ENCODE measurements around the gene PCDHGC4. TPM values are rescaled to one million over a fixed set of nuclear protein-coding genes. Genes with fewer than 3 reads are reported as not detected.

Gene PCDHGC4
- total and polyA plus RNA-seq, 5 donors = 1.3 to 2.3 (median 1.8) TPM

Other genes with a start within 250 kb of the PCDHGC4 start
- gene PCDHB15, start 239.6 kb upstream of the PCDHGC4 start, total RNA-seq = 1 to 10 TPM; 2.9 to 6.7 (median 5.3) TPM
- 2.5 TPM for gene PCDHB15, start 239.6 kb upstream of the PCDHGC4 start, polyA plus RNA-seq
- gene SLC25A2, start 181.0 kb upstream of the PCDHGC4 start, total RNA-seq = under 1 TPM in 2 of 4 donors, not detected in 2; 0.17 to 0.37 TPM
- 0.14 TPM for gene SLC25A2, start 181.0 kb upstream of the PCDHGC4 start, polyA plus RNA-seq
- gene TAF7, start 164.2 kb upstream of the PCDHGC4 start, total RNA-seq = 100 to 1,000 TPM in 1 of 4 donors, 10 to 100 TPM in 3; 86.7 to 109 (median 95.1) TPM
- 94.6 TPM for gene TAF7, start 164.2 kb upstream of the PCDHGC4 start, polyA plus RNA-seq
- 1 to 10 TPM; 1.7 to 2.8 (median 1.8) TPM for gene PCDHGA1, start 154.5 kb upstream of the PCDHGC4 start, total RNA-seq
- gene PCDHGA1, start 154.5 kb upstream of the PCDHGC4 start, polyA plus RNA-seq = 0.70 TPM
- 1 to 10 TPM; 6.4 to 9.4 (median 7.1) TPM for gene PCDHGA2, start 146.3 kb upstream of the PCDHGC4 start, total RNA-seq
- gene PCDHGA2, start 146.3 kb upstream of the PCDHGC4 start, polyA plus RNA-seq = 2.2 TPM
- gene PCDHGA3, start 141.2 kb upstream of the PCDHGC4 start, total RNA-seq = 1 to 10 TPM; 4.9 to 7.7 (median 5.6) TPM
- 2.1 TPM for gene PCDHGA3, start 141.2 kb upstream of the PCDHGC4 start, polyA plus RNA-seq
- gene PCDHGB1, start 134.9 kb upstream of the PCDHGC4 start, total RNA-seq = 1 to 10 TPM; 2.7 to 4.4 (median 3.8) TPM
- gene PCDHGB1, start 134.9 kb upstream of the PCDHGC4 start, polyA plus RNA-seq = 1.3 TPM
- 1 to 10 TPM; 4.4 to 5.8 (median 5.7) TPM for gene PCDHGA4, start 130.0 kb upstream of the PCDHGC4 start, total RNA-seq
- gene PCDHGA4, start 130.0 kb upstream of the PCDHGC4 start, polyA plus RNA-seq = 1.7 TPM
- 1 to 10 TPM; 3.5 to 6.5 (median 5.0) TPM for gene PCDHGB2, start 125.0 kb upstream of the PCDHGC4 start, total RNA-seq
- 1.9 TPM for gene PCDHGB2, start 125.0 kb upstream of the PCDHGC4 start, polyA plus RNA-seq
- gene PCDHGA5, start 120.9 kb upstream of the PCDHGC4 start, total RNA-seq = 1 to 10 TPM; 3.4 to 4.7 (median 4.2) TPM
- gene PCDHGA5, start 120.9 kb upstream of the PCDHGC4 start, polyA plus RNA-seq = 2.0 TPM
- gene PCDHGB3, start 114.8 kb upstream of the PCDHGC4 start, total RNA-seq = 1 to 10 TPM; 4.8 to 5.5 (median 5.1) TPM
- gene PCDHGB3, start 114.8 kb upstream of the PCDHGC4 start, polyA plus RNA-seq = 1.7 TPM
- 1 to 10 TPM; 3.7 to 5.3 (median 4.9) TPM for gene PCDHGA6, start 111.1 kb upstream of the PCDHGC4 start, total RNA-seq
- 2.2 TPM for gene PCDHGA6, start 111.1 kb upstream of the PCDHGC4 start, polyA plus RNA-seq
- 1 to 10 TPM; 3.9 to 5.2 (median 4.5) TPM for gene PCDHGA7, start 102.3 kb upstream of the PCDHGC4 start, total RNA-seq
- 1.8 TPM for gene PCDHGA7, start 102.3 kb upstream of the PCDHGC4 start, polyA plus RNA-seq
- 1 to 10 TPM; 4.8 to 5.5 (median 5.3) TPM for gene PCDHGB4, start 97.3 kb upstream of the PCDHGC4 start, total RNA-seq
- gene PCDHGB4, start 97.3 kb upstream of the PCDHGC4 start, polyA plus RNA-seq = 2.0 TPM
- gene PCDHGA8, start 92.4 kb upstream of the PCDHGC4 start, total RNA-seq = 1 to 10 TPM; 4.0 to 5.2 (median 4.3) TPM
- 1.3 TPM for gene PCDHGA8, start 92.4 kb upstream of the PCDHGC4 start, polyA plus RNA-seq
- gene PCDHGB5, start 87.1 kb upstream of the PCDHGC4 start, total RNA-seq = 1 to 10 TPM; 6.4 to 8.6 (median 6.8) TPM
- 3.3 TPM for gene PCDHGB5, start 87.1 kb upstream of the PCDHGC4 start, polyA plus RNA-seq
- gene PCDHGA9, start 82.3 kb upstream of the PCDHGC4 start, total RNA-seq = 1 to 10 TPM; 3.7 to 5.4 (median 3.7) TPM
- 1.6 TPM for gene PCDHGA9, start 82.3 kb upstream of the PCDHGC4 start, polyA plus RNA-seq
- gene PCDHGB6, start 77.0 kb upstream of the PCDHGC4 start, total RNA-seq = 1 to 10 TPM; 5.9 to 6.6 (median 6.3) TPM
- 3.1 TPM for gene PCDHGB6, start 77.0 kb upstream of the PCDHGC4 start, polyA plus RNA-seq
- gene PCDHGA10, start 72.0 kb upstream of the PCDHGC4 start, total RNA-seq = 1 to 10 TPM; 3.9 to 5.3 (median 4.5) TPM
- 1.6 TPM for gene PCDHGA10, start 72.0 kb upstream of the PCDHGC4 start, polyA plus RNA-seq
- 10 to 100 TPM in 3 of 4 donors, 1 to 10 TPM in 1; 9.7 to 10.6 (median 10.5) TPM for gene PCDHGB7, start 67.4 kb upstream of the PCDHGC4 start, total RNA-seq
- 3.5 TPM for gene PCDHGB7, start 67.4 kb upstream of the PCDHGC4 start, polyA plus RNA-seq
- 1 to 10 TPM; 3.1 to 4.2 (median 3.6) TPM for gene PCDHGA11, start 64.0 kb upstream of the PCDHGC4 start, total RNA-seq
- 2.2 TPM for gene PCDHGA11, start 64.0 kb upstream of the PCDHGC4 start, polyA plus RNA-seq
- gene PCDHGA12, start 54.5 kb upstream of the PCDHGC4 start, total RNA-seq = 1 to 10 TPM; 4.8 to 7.1 (median 5.6) TPM
- 2.7 TPM for gene PCDHGA12, start 54.5 kb upstream of the PCDHGC4 start, polyA plus RNA-seq
- 10 to 100 TPM; 19.6 to 42.5 (median 33.5) TPM for gene PCDHGC3, start 9.1 kb upstream of the PCDHGC4 start, total RNA-seq
- gene PCDHGC3, start 9.1 kb upstream of the PCDHGC4 start, polyA plus RNA-seq = 35.5 TPM
- 1 to 10 TPM; 1.4 to 2.3 (median 1.9) TPM for gene PCDHGC5, start 4.1 kb downstream of the PCDHGC4 start, total RNA-seq
- 1.4 TPM for gene PCDHGC5, start 4.1 kb downstream of the PCDHGC4 start, polyA plus RNA-seq
- gene DIAPH1, start 134.0 kb downstream of the PCDHGC4 start, total RNA-seq = 10 to 100 TPM; 15.8 to 53.0 (median 19.2) TPM
- gene DIAPH1, start 134.0 kb downstream of the PCDHGC4 start, polyA plus RNA-seq = 11.8 TPM
- gene HDAC3, start 151.8 kb downstream of the PCDHGC4 start, total RNA-seq = 10 to 100 TPM; 25.4 to 35.0 (median 28.0) TPM
- gene HDAC3, start 151.8 kb downstream of the PCDHGC4 start, polyA plus RNA-seq = 28.8 TPM
- gene RELL2, start 152.0 kb downstream of the PCDHGC4 start, total RNA-seq = 1 to 10 TPM; 1.2 to 2.0 (median 1.3) TPM
- gene RELL2, start 152.0 kb downstream of the PCDHGC4 start, polyA plus RNA-seq = 1.5 TPM
- 1 to 10 TPM; 3.8 to 6.7 (median 5.1) TPM for gene FCHSD1, start 166.4 kb downstream of the PCDHGC4 start, total RNA-seq
- 4.3 TPM for gene FCHSD1, start 166.4 kb downstream of the PCDHGC4 start, polyA plus RNA-seq
- 10 to 100 TPM; 13.6 to 18.8 (median 17.4) TPM for gene ARAP3, start 197.2 kb downstream of the PCDHGC4 start, total RNA-seq
- 12.4 TPM for gene ARAP3, start 197.2 kb downstream of the PCDHGC4 start, polyA plus RNA-seq